Measurements from ENCODE around the gene ZNF335. TPM values are rescaled to one million over a fixed set of nuclear protein-coding genes. Genes with fewer than 3 reads are reported as not detected.
A peak's percentile ranks its signal among the peaks of the same experiment; 100 is the strongest.

ZNF335 gene
- total and polyA plus RNA-seq, 2 of the 8 experiments (the other 6 are each of a cell fraction or from before 2014, with no cell fraction given) = 12.4 to 14.6 TPM

DNA sequence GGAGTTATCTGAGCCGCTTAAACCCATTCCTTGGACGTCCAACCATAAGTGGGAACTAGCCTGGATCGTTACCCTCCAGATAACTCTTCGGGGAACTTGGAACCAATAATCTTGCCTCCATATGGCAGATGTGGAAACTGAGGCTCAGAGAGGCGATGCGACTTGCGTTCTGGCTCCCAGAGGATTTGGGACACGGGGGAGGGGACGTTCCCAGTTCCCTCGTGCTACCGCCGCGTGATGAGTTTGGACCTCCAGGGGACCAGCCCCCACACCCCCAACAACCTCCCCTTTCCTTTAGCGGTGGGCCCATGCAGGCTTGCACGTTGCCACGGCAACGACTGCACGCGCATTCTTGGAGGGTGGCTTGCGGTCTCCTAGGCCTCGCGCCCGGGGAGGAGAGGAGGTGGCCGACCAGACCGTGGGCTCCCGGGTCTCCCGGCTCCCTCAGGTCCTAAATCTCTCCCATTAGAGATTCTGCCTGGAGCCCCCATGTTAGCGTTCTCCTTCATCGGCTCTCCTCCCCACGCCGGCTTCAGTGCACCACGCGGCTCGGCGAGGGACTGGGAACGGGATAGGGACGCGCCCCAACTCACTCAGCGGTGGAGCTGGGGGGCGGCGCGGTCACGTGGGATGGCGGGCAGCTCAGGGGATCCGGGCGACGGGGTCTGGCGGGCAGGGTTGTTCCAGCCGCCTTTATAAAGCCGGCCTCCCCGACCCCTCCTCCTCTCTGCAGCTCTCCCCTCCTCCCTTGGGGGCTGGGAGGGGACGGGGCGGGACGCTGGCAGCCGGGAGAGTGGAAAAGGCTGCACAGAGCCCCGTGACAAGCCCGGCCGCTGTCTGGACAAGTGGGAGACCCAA lies 60.3 kb downstream of the ZNF335 start, which contains the start of gene PLTP:
Gene PLTP, minus strand, starts transcription at position 670 of the 858 bp plus-strand sequence. CDS start 703 bp downstream, outside the sequence.
- no peak within 1 kb of the TSS for H3K14ac ChIP-seq (ENCODE audit: insufficient read length)
- no peak within 1 kb of the TSS for H2BK120ac ChIP-seq (replicated peaks; ENCODE audit: low read depth, low read length)
- peaks cover 2 to 9% of the 10 kb centered on the region in 2 experiments for H4K20me1 ChIP-seq (replicated peaks in 1 of 2; ENCODE audit: control insufficient read depth in 1 of 2, insufficient read depth in 2 of 2, low read length in 2 of 2)
- ChIA-PET POLR2A (ENCODE audit: partially characterized antibody) (interaction anchor here (0.7 to 9.2 kb wide), 15 partner anchors 9 to 334 kb away, joined by 3 to 172 read pairs (median 7); partner anchors contain the start of genes CTSA, NEURL2, PCIF1 and ZSWIM1), CTCF (ENCODE audit: partially characterized antibody) (interaction anchor here (0.7 to 2.6 kb wide), 3 partner anchors 13 to 30 kb away, joined by 3 to 12 read pairs (median 4); partner anchors contain the start of genes PCIF1 and ZSWIM1)
- 0 out of 2 replicates have a peak within 1 kb of the TSS, but pooled peaks have one; percentile 27 for H2BK20ac ChIP-seq (ENCODE audit: low read length)
- peak within 1 kb of the TSS; percentile 8; the same call in 1 of the 2 replicates for H2BK15ac ChIP-seq (ENCODE audit: low read length)
- 0 out of 2 replicates have a peak within 1 kb of the TSS, but pooled peaks have one; percentile 4 for H2AFZ ChIP-seq (ENCODE audit: low read length)
- H4K91ac ChIP-seq (replicated peaks; ENCODE audit: insufficient read length, low read length) = peak within 1 kb of the TSS; percentile 91
- H3K18ac ChIP-seq (ENCODE audit: extremely low read depth, low read length) = peak within 1 kb of the TSS; percentile 92
- peak within 1 kb of the TSS; percentile 81 for H4K8ac ChIP-seq (ENCODE audit: extremely low read depth, insufficient read depth, low read length)
- 2% methylated on average over 44 of the region's 58 CpGs; no CpG with 5 or more reads in 1 of the 2 experiments for WGBS, 2 experiments (ENCODE audit: extremely low coverage in 1 of 2, insufficient coverage in 1 of 2, insufficient read length in 1 of 2, insufficient replicate concordance in 2 of 2, low coverage in 1 of 2, low lambda C conversion rate in 2 of 2, missing lambda C conversion rate in 1 of 2)
- H3K4me3 ChIP-seq (ENCODE audit: extremely low read depth in 1 of 4, insufficient read depth in 2 of 4, low read depth in 3 of 4, low read length in 4 of 4) = peak within 1 kb of the TSS; percentile 52 to 81 (median 70)
- peaks cover 0 to 2% (median 0%) of the 10 kb centered on the region in 4 experiments; a peak in 3 of 7 replicates for H3K4me1 ChIP-seq (replicated peaks in 1 of 4; ENCODE audit: control insufficient read depth in 3 of 4, insufficient read depth in 4 of 4, low read length in 3 of 4)
- H3K56ac ChIP-seq (replicated peaks; ENCODE audit: insufficient read length, low read depth, low read length) = peak within 1 kb of the TSS; percentile 66
- DNase-seq (ENCODE audit: low read depth in 1 of 2, low spot score in 2 of 2) = peak in 1 of 2 experiments; percentile 86
- H3K79me2 ChIP-seq (ENCODE audit: control insufficient read depth in 1 of 2, insufficient read depth in 2 of 2, low read length in 2 of 2) = 0 out of 4 replicates have a peak, but pooled peaks cover 0 to 3% of the 10 kb centered on the region in 2 experiments
- peak within 1 kb of the TSS; percentile 43; the same call in 1 of the 2 replicates for H2BK12ac ChIP-seq (ENCODE audit: low read depth, low read length)
- H3K9ac ChIP-seq (replicated peaks in 1 of 4; ENCODE audit: extremely low read depth in 1 of 4, low read depth in 3 of 4, low read length in 3 of 4) = peak within 1 kb of the TSS in 3 of 4 experiments; percentile 56 to 71 (median 68); a peak in 6 of 7 replicates
- FAIRE-seq = no peak
- H3K27me3 ChIP-seq (replicated peaks in 1 of 4; ENCODE audit: control insufficient read depth in 3 of 4, extremely low read depth in 1 of 4, insufficient read depth in 3 of 4, low read length in 3 of 4) = no peaks in the 10 kb centered on the region
- H3K27ac ChIP-seq (ENCODE audit: low read depth, low read length) = peak within 1 kb of the TSS; percentile 58; the same call in 1 of the 2 replicates
- peak within 1 kb of the TSS; percentile 84 for H4K5ac ChIP-seq (ENCODE audit: insufficient read length, low read depth, low read length)
- no peak within 1 kb of the TSS for H3K23ac ChIP-seq (ENCODE audit: insufficient read length)
- peaks cover 4 to 20% (median 13%) of the 10 kb centered on the region in 4 experiments; a peak in 6 of 8 replicates for H3K36me3 ChIP-seq (ENCODE audit: control insufficient read depth in 2 of 4, insufficient read depth in 4 of 4, low read length in 3 of 4)
- peak within 1 kb of the TSS; percentile 65 for H3K4ac ChIP-seq (replicated peaks; ENCODE audit: insufficient read length, low read depth, low read length)
- peaks cover 11% of the 10 kb centered on the region; the same call in 1 of the 2 replicates for H3K23me2 ChIP-seq (ENCODE audit: low read depth, low read length)
- H3K79me1 ChIP-seq (ENCODE audit: low read depth, low read length) = no peaks in the 10 kb centered on the region; the same call in 1 of the 2 replicates
- H3K4me2 ChIP-seq (ENCODE audit: insufficient read depth in 1 of 2, low read depth in 2 of 2, low read length in 2 of 2) = peak within 1 kb of the TSS; percentile 90 to 97
- H2BK5ac ChIP-seq (ENCODE audit: low read depth, low read length) = peak within 1 kb of the TSS; percentile 55; the same call in 1 of the 2 replicates
- no peak within 1 kb of the TSS; the same call in 1 of the 2 replicates for H2AK5ac ChIP-seq (ENCODE audit: low read depth, low read length)
- H3K9me3 ChIP-seq (ENCODE audit: insufficient read depth in 2 of 2, low read depth in 1 of 2, low read length in 1 of 2) = no peaks in the 10 kb centered on the region
- TF ChIP-seq NRF1 (IDR thresholded peaks at IDR 0.05; ENCODE audit: low read depth, low read length) (no peak), GTF2F1 (IDR thresholded peaks at IDR 0.05; ENCODE audit: borderline replicate concordance, low read depth, low read length) (no peak), CHD1 (IDR thresholded peaks at IDR 0.05; ENCODE audit: low read depth, low read length) (no peak), POLR2AphosphoS5 (IDR thresholded peaks at IDR 0.05; ENCODE audit: low read depth, low read length) (peak; percentile 84), CBX8 (IDR thresholded peaks at IDR 0.05; ENCODE audit: borderline replicate concordance, low read depth, low read length) (no peak), SP4 (IDR thresholded peaks at IDR 0.05; ENCODE audit: low read length) (no peak; the same call in 1 of the 2 replicates)
- TF ChIP-seq, protein P1, sequence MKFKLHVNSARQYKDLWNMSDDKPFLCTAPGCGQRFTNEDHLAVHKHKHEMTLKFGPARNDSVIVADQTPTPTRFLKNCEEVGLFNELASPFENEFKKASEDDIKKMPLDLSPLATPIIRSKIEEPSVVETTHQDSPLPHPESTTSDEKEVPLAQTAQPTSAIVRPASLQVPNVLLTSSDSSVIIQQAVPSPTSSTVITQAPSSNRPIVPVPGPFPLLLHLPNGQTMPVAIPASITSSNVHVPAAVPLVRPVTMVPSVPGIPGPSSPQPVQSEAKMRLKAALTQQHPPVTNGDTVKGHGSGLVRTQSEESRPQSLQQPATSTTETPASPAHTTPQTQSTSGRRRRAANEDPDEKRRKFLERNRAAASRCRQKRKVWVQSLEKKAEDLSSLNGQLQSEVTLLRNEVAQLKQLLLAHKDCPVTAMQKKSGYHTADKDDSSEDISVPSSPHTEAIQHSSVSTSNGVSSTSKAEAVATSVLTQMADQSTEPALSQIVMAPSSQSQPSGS (IDR thresholded peaks at IDR 0.05; ENCODE audit: low read length) = no peak

All from H1 (cell line).